Mesenchymal stem cell (in vitro differentiated cells and primary cell): ENCODE data around the gene YIF1B.

Experiments
- DNase-seq: peaks from one replicate; pipeline ENCODE4 v3.0.0-alpha.2; 2013
- H2AFZ ChIP-seq: one replicate; pipeline ENCODE4 v1.6.1; 2013; ENCODE audit warnings: low read depth, mild to moderate bottlenecking, control low read depth, inconsistent platforms, low read length, moderate library complexity
- H2AK5ac ChIP-seq: 2 replicates; pipeline ENCODE4 v1.6.1; 2013; ENCODE audit warnings: low read length, moderate library complexity, mild to moderate bottlenecking, inconsistent platforms; ENCODE audit not compliant: severe bottlenecking
- H2BK120ac ChIP-seq: one replicate; pipeline ENCODE4 v1.6.1; 2013; ENCODE audit warnings: low read depth, mild to moderate bottlenecking, inconsistent platforms, low read length, moderate library complexity
- H2BK12ac ChIP-seq, 2 experiments: one replicate each; pipeline ENCODE4 v1.6.1; 2013; ENCODE audit warnings: inconsistent platforms in 2 of 2, low read length in 2 of 2, mild to moderate bottlenecking in 2 of 2, moderate library complexity in 2 of 2, control low read depth in 1 of 2
- H2BK15ac ChIP-seq: one replicate; pipeline ENCODE4 v1.6.1; 2013; ENCODE audit warnings: mild to moderate bottlenecking, low read depth, inconsistent platforms; ENCODE audit not compliant: poor library complexity, severe bottlenecking
- H2BK5ac ChIP-seq: 2 replicates; pipeline ENCODE4 v1.6.1; 2013; ENCODE audit warnings: low read depth, mild to moderate bottlenecking, low read length, control low read depth, inconsistent platforms; ENCODE audit not compliant: poor library complexity, severe bottlenecking
- H3K14ac ChIP-seq, 2 experiments: one replicate each; pipeline ENCODE4 v1.6.1; 2013; ENCODE audit warnings: inconsistent platforms in 2 of 2, low read length in 2 of 2, control low read depth in 1 of 2, mild to moderate bottlenecking in 1 of 2, moderate library complexity in 1 of 2
- H3K18ac ChIP-seq, 2 experiments: one replicate each; pipeline ENCODE4 v1.6.1; 2013; ENCODE audit warnings: inconsistent platforms in 2 of 2, low read length in 2 of 2, control low read depth in 1 of 2, low read depth in 1 of 2, mild to moderate bottlenecking in 1 of 2
- H3K23ac ChIP-seq, 2 experiments: one replicate each; pipeline ENCODE4 v1.6.1; 2013; ENCODE audit warnings: inconsistent platforms in 2 of 2, low read length in 2 of 2, mild to moderate bottlenecking in 2 of 2, moderate library complexity in 2 of 2, control low read depth in 1 of 2
- H3K27ac ChIP-seq: 2 replicates; pipeline ENCODE4 v1.5.1; 2013; ENCODE audit warnings: mild to moderate bottlenecking, moderate library complexity, low read length, control low read depth, inconsistent platforms; ENCODE audit not compliant: poor library complexity, severe bottlenecking
- H3K27me3 ChIP-seq, 2 experiments: 2 replicates each; pipeline versions ENCODE4 v1.6.1 to v1.7.0; 2013; ENCODE audit warnings: low read length in 2 of 2, mild to moderate bottlenecking in 2 of 2, moderate library complexity in 2 of 2, control low read depth in 1 of 2, inconsistent platforms in 1 of 2; ENCODE audit not compliant: control insufficient read depth in 1 of 2, insufficient read depth in 1 of 2
- H3K36me3 ChIP-seq, 2 experiments: 2 replicates each; pipeline versions ENCODE4 v1.6.1 to v1.7.0; 2013; ENCODE audit warnings: low read length in 2 of 2, control low read depth in 1 of 2, inconsistent platforms in 1 of 2, low read depth in 1 of 2, mild to moderate bottlenecking in 1 of 2; ENCODE audit not compliant: insufficient read depth in 2 of 2, control insufficient read depth in 1 of 2
- H3K4ac ChIP-seq, 2 experiments: one replicate each; pipeline ENCODE4 v1.6.1; 2013; ENCODE audit warnings: inconsistent platforms in 2 of 2, low read length in 2 of 2, mild to moderate bottlenecking in 2 of 2, moderate library complexity in 2 of 2, control low read depth in 1 of 2, low read depth in 1 of 2
- H3K4me1 ChIP-seq: 2 replicates; pipeline ENCODE4 v1.6.1; 2013; ENCODE audit warnings: low read depth, low read length, control low read depth; ENCODE audit not compliant: control insufficient read depth, insufficient read depth
- H3K4me2 ChIP-seq: 2 replicates; pipeline ENCODE4 v1.6.1; 2013; ENCODE audit warnings: low read length, mild to moderate bottlenecking, inconsistent platforms; ENCODE audit not compliant: poor library complexity, severe bottlenecking
- H3K4me3 ChIP-seq, 2 experiments: 2 replicates each; pipeline versions ENCODE4 v1.5.1 to v1.7.0; 2013; ENCODE audit warnings: low read length in 2 of 2, mild to moderate bottlenecking in 2 of 2, control low read depth in 1 of 2, low read depth in 1 of 2; ENCODE audit not compliant: insufficient read depth in 1 of 2
- H3K79me1 ChIP-seq: replicated peaks from 2 replicates; pipeline ENCODE4 v1.6.1; 2013; ENCODE audit warnings: mild to moderate bottlenecking, control low read depth, low read length, inconsistent platforms; ENCODE audit not compliant: poor library complexity, severe bottlenecking
- H3K9ac ChIP-seq: 2 replicates; pipeline ENCODE4 v1.7.0; 2013; ENCODE audit warnings: mild to moderate bottlenecking, low read length, moderate library complexity
- H3K9me3 ChIP-seq: 2 replicates; pipeline ENCODE4 v1.7.0; 2013; ENCODE audit warnings: mild to moderate bottlenecking, low read length; ENCODE audit not compliant: control insufficient read depth
- H4K8ac ChIP-seq: one replicate; pipeline ENCODE4 v1.6.1; 2013; ENCODE audit warnings: inconsistent platforms, mild to moderate bottlenecking, low read length, moderate library complexity
- H4K91ac ChIP-seq: one replicate; pipeline ENCODE4 v1.6.1; 2013; ENCODE audit warnings: mild to moderate bottlenecking, low read length, inconsistent platforms
- WGBS: methylation state at CpG from one replicate; pipeline ENCODE4 v1.1.7; 2013; ENCODE audit warnings: mixed read lengths; 5-methylcytosine and 5-hydroxymethylcytosine counted together

Gene YIF1B

DNA sequence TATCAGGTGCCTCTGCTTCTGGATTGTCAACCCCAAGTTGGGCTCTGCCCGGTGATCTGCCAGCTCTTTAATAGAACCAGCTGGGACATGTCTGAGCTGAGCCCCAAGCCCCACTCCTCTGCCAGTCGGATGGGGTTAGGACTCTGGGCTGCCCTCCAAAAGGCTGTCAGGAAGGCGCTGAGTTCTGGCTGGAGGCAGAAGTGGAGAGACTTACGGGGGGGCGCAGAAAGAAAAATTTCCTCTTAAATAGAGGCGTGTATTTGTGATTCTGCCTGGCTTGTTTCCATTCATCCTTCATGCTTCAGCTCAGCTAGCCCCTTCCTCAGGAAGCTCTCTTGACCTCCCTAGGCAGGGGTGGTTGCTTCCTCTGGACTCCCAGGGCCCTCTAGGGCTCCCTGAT, 2.9 kb upstream of the YIF1B start:
- Histone ChIP-seq H3K18ac (no peak overlapping the region), H3K4me3 (no peak overlapping the region), H3K9me3 (no peaks in the 10 kb centered on the region), H3K14ac (no peak overlapping the region), H3K9ac (no peak overlapping the region), H4K8ac (no peak overlapping the region), H3K4me2 (no peak overlapping the region), H2BK5ac (no peak overlapping the region), H3K4me1 (peaks cover 27% of the 10 kb centered on the region), H2AK5ac (no peak overlapping the region), H3K4ac (no peak overlapping the region), H3K36me3 (no peaks in the 10 kb centered on the region), H3K27ac (no peak overlapping the region), H2BK120ac (no peak overlapping the region), H2BK15ac (no peak overlapping the region), H3K79me1 (peaks cover 13% of the 10 kb centered on the region), H3K27me3 (peaks cover 0 to 15% of the 10 kb centered on the region in 2 experiments), H3K23ac (no peak overlapping the region), H4K91ac (no peak overlapping the region), H2AFZ (no peak overlapping the region), H2BK12ac (no peak overlapping the region)
- WGBS, result 97% methylated on average over 6 of the region's 6 CpGs
- no peak for DNase-seq

- Histone ChIP-seq H2BK5ac (no peak overlapping the region), H3K4me1 (peaks cover 27% of the 10 kb centered on the region), H2BK15ac (no peak overlapping the region), H3K4me2 (no peak overlapping the region), H3K4me3 (no peak overlapping the region), H3K27ac (no peak overlapping the region), H3K36me3 (no peaks in the 10 kb centered on the region), H3K14ac (no peak overlapping the region), H3K9me3 (no peaks in the 10 kb centered on the region), H3K4ac (no peak overlapping the region), H4K8ac (peak overlapping the region; percentile 37), H4K91ac (no peak overlapping the region), H2BK12ac (peak overlapping the region in 1 of 2 experiments; percentile 54), H3K27me3 (peaks cover 0 to 15% of the 10 kb centered on the region in 2 experiments), H3K9ac (no peak overlapping the region), H2BK120ac (no peak overlapping the region), H3K18ac (no peak overlapping the region), H2AFZ (no peak overlapping the region), H2AK5ac (peak overlapping the region; percentile 30), H3K23ac (no peak overlapping the region), H3K79me1 (peaks cover 18% of the 10 kb centered on the region)
- no peak for DNase-seq
- WGBS, result 75% methylated on average over 11 of the region's 11 CpGs
These were observed 1.4 kb upstream of the YIF1B start for GRCh38 chr19:38317104-38317612.

DNA sequence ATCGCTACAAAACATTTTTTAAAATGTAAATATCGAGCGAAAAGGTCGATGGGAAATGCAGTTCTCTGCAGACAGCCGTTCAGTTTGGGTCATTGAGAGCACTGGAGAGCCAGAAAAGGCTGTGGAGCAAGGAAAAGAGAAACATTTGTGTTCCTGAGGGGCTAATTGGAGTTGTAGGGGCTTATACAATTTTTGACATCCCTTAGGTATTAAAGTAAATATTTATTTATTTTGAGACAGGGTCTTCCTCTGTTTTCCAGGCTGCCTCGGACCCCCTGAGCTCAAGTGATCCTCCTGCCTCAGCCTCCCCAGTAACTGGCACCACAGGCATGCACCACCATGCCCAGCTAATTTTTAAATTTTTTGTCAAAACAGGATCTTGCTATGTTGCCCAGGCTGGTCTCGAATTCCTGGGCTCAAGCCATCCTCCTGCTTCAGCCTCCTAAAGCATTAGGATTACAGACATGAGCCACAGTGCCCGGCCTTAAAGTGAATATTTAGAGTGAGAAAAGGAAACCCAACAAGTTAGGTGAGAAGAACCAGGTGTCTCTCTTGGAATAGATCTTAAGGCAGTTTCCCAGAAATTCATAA, 825 bp upstream of the YIF1B start:
- Histone ChIP-seq H3K9ac (peak overlapping the region; percentile 90), H4K91ac (no peak overlapping the region), H2AK5ac (peak overlapping the region; percentile 70), H2AFZ (no peak overlapping the region), H2BK120ac (no peak overlapping the region), H3K36me3 (no peaks in the 10 kb centered on the region), H4K8ac (no peak overlapping the region), H3K23ac (no peak overlapping the region), H3K18ac (no peak overlapping the region), H3K27me3 (peaks cover 0 to 15% of the 10 kb centered on the region in 2 experiments), H3K4me3 (peak overlapping the region in 1 of 2 experiments; percentile 78), H3K4me2 (peak overlapping the region; percentile 57), H3K79me1 (peaks cover 19% of the 10 kb centered on the region), H3K4me1 (peaks cover 27% of the 10 kb centered on the region), H3K27ac (no peak overlapping the region), H3K14ac (no peak overlapping the region), H3K4ac (no peak overlapping the region), H2BK15ac (no peak overlapping the region), H2BK5ac (no peak overlapping the region), H3K9me3 (no peaks in the 10 kb centered on the region), H2BK12ac (no peak overlapping the region)
- whole genome bisulfite sequencing, result 40% methylated on average over 7 of the region's 8 CpGs
- DNase-seq, result no peak

DNA sequence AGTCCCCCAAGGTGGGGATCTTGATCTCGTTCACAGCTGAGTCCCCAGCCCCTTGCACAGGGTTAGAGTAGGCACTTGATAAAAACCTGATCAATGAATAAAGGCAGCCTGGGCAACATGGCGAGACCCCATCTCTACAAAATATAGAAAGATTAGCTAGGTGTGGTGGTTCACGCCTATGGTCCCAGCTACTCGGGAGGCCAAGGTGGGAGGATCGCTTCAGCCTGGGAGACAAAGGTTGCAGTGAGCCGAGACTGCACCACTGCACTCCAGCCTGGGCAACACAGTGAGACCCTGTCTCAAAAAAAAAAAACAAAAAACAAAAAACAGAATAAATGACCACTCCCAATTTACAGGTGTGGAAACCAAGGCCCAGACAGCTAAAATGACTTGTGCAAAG, 4.8 kb downstream of the YIF1B start:
- H3K4me1 ChIP-seq, result peaks cover 12% of the 10 kb centered on the region
- no peak overlapping the region for H2BK15ac ChIP-seq
- H3K36me3 ChIP-seq, result peaks cover 15 to 36% of the 10 kb centered on the region in 2 experiments
- WGBS, result 97% methylated on average over 6 of the region's 6 CpGs
- H2AK5ac ChIP-seq, result no peak overlapping the region
- no peak overlapping the region for H3K18ac ChIP-seq
- H3K4ac ChIP-seq, result no peak overlapping the region
- H3K27me3 ChIP-seq, result no peaks in the 10 kb centered on the region
- no peak overlapping the region for H3K4me3 ChIP-seq
- no peak overlapping the region for H4K8ac ChIP-seq
- no peak overlapping the region for H3K9ac ChIP-seq
- no peak overlapping the region for H2BK5ac ChIP-seq
- H2AFZ ChIP-seq, result no peak overlapping the region
- peaks cover 32% of the 10 kb centered on the region for H3K79me1 ChIP-seq
- no peak overlapping the region for H2BK120ac ChIP-seq
- no peak overlapping the region for H4K91ac ChIP-seq
- no peaks in the 10 kb centered on the region for H3K9me3 ChIP-seq
- no peak overlapping the region for H3K27ac ChIP-seq
- no peak overlapping the region for H3K23ac ChIP-seq
- DNase-seq, result no peak
- no peak overlapping the region for H3K14ac ChIP-seq
- no peak overlapping the region for H3K4me2 ChIP-seq
- no peak overlapping the region for H2BK12ac ChIP-seq
